ENCODE measurements around the gene SIGLEC7.

The SIGLEC7 gene

GRCh38 chr19:51124729-51125128 lies 17.4 kb upstream of the SIGLEC7 start, which contains the start of gene SIGLEC9:
Gene SIGLEC9, plus strand, starts transcription at chr19:51124906. Its CDS starts 69 bp downstream, at chr19:51124975.
- ChIA-PET CTCF (no interaction called here), POLR2A (no interaction called here)
- H3K36me3 ChIP-seq (ENCODE audit: control insufficient read depth in 2 of 2, insufficient read depth in 1 of 2, low read length in 2 of 2) = no peaks in the 10 kb centered on the region
- no peak within 1 kb of the TSS for H3K4me3 ChIP-seq (ENCODE audit: low read depth, low read length)
- no peak within 1 kb of the TSS for H3K27ac ChIP-seq (ENCODE audit: extremely low read depth, low read depth, low read length)
- TF ChIP-seq ZNF121 (tag by site-specific recombination; IDR thresholded peaks at IDR 0.05) (no peak), SCRT1 (tag by site-specific recombination; IDR thresholded peaks at IDR 0.05; ENCODE audit: borderline replicate concordance) (no peak), ZNF558 (tag by site-specific recombination; IDR thresholded peaks at IDR 0.05) (no peak), ELK4 (IDR thresholded peaks at IDR 0.05; ENCODE audit: borderline replicate concordance, low read depth, low read length) (no peak), ZNF302 (tag by site-specific recombination; IDR thresholded peaks at IDR 0.05; ENCODE audit: low read depth) (no peak), GLI2 (tag by site-specific recombination; IDR thresholded peaks at IDR 0.05; ENCODE audit: borderline replicate concordance, low read depth) (no peak), ZNF692 (tag by site-specific recombination; IDR thresholded peaks at IDR 0.05) (no peak), ZNF10 (tag by site-specific recombination; IDR thresholded peaks at IDR 0.05) (no peak), ZNF76 (tag by site-specific recombination; IDR thresholded peaks at IDR 0.05; ENCODE audit: borderline replicate concordance, low read depth) (no peak), ZNF514 (tag by site-specific recombination; IDR thresholded peaks at IDR 0.05) (no peak), BCL11A (tag by site-specific recombination; IDR thresholded peaks at IDR 0.05; ENCODE audit: low read depth) (no peak), ZNF707 (tag by site-specific recombination; IDR thresholded peaks at IDR 0.05) (no peak), ZNF837 (tag by site-specific recombination; IDR thresholded peaks at IDR 0.05) (no peak), PRDM4 (tag by site-specific recombination; IDR thresholded peaks at IDR 0.05) (no peak), ZNF747 (tag by site-specific recombination; IDR thresholded peaks at IDR 0.05) (no peak)
- H3K9me3 ChIP-seq (ENCODE audit: control insufficient read depth, insufficient read depth, low read depth, low read length) = no peaks in the 10 kb centered on the region
- peaks cover 10% of the 10 kb centered on the region for H3K4me1 ChIP-seq (ENCODE audit: control insufficient read depth, insufficient read depth, low read length)

- no peak overlapping the region for H3K27ac ChIP-seq (ENCODE audit: extremely low read depth, low read depth, low read length)
- H3K4me1 ChIP-seq (ENCODE audit: control insufficient read depth, insufficient read depth, low read length) = peaks cover 10% of the 10 kb centered on the region
- POLR2A ChIA-PET = no interaction called here
- TF ChIP-seq ZNF362 (tag by site-specific recombination; IDR thresholded peaks at IDR 0.05) (no peak), GLIS1 (tag by site-specific recombination; IDR thresholded peaks at IDR 0.05) (no peak), ZSCAN18 (tag by site-specific recombination; IDR thresholded peaks at IDR 0.05) (no peak), ZBTB11 (tag by site-specific recombination; conservative IDR thresholded peaks at IDR 0.05; ENCODE audit: low read depth) (no peak), ZNF23 (tag by site-specific recombination; IDR thresholded peaks at IDR 0.05; ENCODE audit: borderline replicate concordance) (no peak), ZNF629 (tag by site-specific recombination; IDR thresholded peaks at IDR 0.05) (no peak), ZNF513 (tag by site-specific recombination; IDR thresholded peaks at IDR 0.05) (no peak)
- H3K9me3 ChIP-seq (ENCODE audit: control insufficient read depth, insufficient read depth, low read depth, low read length) = no peaks in the 10 kb centered on the region
- CTCF ChIA-PET = interaction anchor here (0.8 kb wide), 1 partner anchor 10 kb away, joined by 3 read pairs; no protein-coding TSS in a partner anchor
- no peaks in the 10 kb centered on the region for H3K36me3 ChIP-seq (ENCODE audit: control insufficient read depth in 2 of 2, insufficient read depth in 1 of 2, low read length in 2 of 2)
- H3K4me3 ChIP-seq (ENCODE audit: low read depth, low read length) = no peak overlapping the region
Observed at GRCh38 chr19:51125421-51126075, 16.6 kb upstream of the SIGLEC7 start.

Data from HEK293 (cell line).